Cardiac muscle cell (in vitro differentiated cells and primary cell): ENCODE measurements around the gene CSRNP3. TPM values are rescaled to one million over a fixed set of nuclear protein-coding genes. Genes with fewer than 3 reads are reported as not detected.
"Not testable (repeated sequence)": the region's sequence is repeated elsewhere in the genome, so short reads cannot be mapped to it uniquely, and the experiment has no call there.

Experiments used
- DNase-seq, 2 donors: peaks; one replicate each; pipeline versions ENCODE4 v3.0.0 to v3.0.0-alpha.2; 2010 to 2017; ENCODE audit warnings: low read depth in 1 of 2, low spot score in 1 of 2
- H3K27ac ChIP-seq: fragments of 200-600 bp; sonication (generic); 2 replicates; pipeline ENCODE4 v1.5.1; 2016
- H3K27me3 ChIP-seq: fragments of 200-600 bp; sonication (generic); 2 replicates; pipeline ENCODE4 v1.6.0; 2016; ENCODE audit warnings: control low read depth
- H3K36me3 ChIP-seq: fragments of 200-600 bp; sonication (generic); 2 replicates; pipeline ENCODE4 v1.5.1; 2016; ENCODE audit warnings: control low read depth
- H3K4me1 ChIP-seq: fragments of 200-600 bp; sonication (generic); 2 replicates; pipeline ENCODE4 v1.8.1; 2017; ENCODE audit warnings: low read depth, mild to moderate bottlenecking, mixed run types
- H3K4me3 ChIP-seq: fragments of 200-600 bp; sonication (generic); 2 replicates; pipeline ENCODE4 v1.5.1; 2016; ENCODE audit warnings: mild to moderate bottlenecking
- H3K9me3 ChIP-seq: fragments of 200-600 bp; sonication (generic); 2 replicates; pipeline ENCODE4 v1.5.1; 2017; ENCODE audit warnings: low read depth, mild to moderate bottlenecking, control low read depth
- polyA plus RNA-seq: library from polyadenylated mRNA; unstranded; fragments of >200 nt; fragmentation: Nextera tagmentation; extraction: Ambion mirVana; gene quantifications from 2 replicates; pipeline ENCODE4 v1.2.1, GENCODE V29; 2016
- total RNA-seq: library from RNA; depleted of rRNA; stranded (reverse); fragments of >200 nt; gene quantifications from 2 replicates; pipeline ENCODE4 v1.2.3, GENCODE V29; 2016
- TF ChIP-seq, protein P1 (sequence below): IDR thresholded peaks from 2 replicates; pipeline ENCODE4 v1.5.1; 2012; ENCODE audit warnings: low read depth, mild to moderate bottlenecking, low read length

Gene CSRNP3
- total and polyA plus RNA-seq, 2 experiments from 2014 or later = 11.5 to 13.8 TPM

DNA sequence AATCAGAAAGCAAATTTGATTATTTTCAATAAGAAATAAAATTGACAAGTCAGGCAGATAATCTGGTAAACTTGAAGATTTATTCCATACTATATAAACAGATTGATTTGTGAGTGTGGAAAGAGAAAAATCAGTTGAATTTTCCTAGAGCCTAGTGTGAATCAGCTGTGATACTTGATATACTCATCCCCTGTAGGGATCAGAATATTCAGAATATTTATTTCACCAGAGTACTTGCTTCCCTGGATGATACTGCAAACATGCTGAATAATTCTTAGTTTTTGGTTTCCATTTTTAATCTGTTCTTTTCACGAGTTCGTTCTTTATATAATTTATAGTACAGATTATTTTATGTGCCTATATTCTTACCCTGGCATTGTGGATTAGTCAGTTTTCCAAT, 181.7 kb downstream of the CSRNP3 start:
- no peak for DNase-seq
- no peak overlapping the region for H3K4me3 ChIP-seq
- H3K9me3 ChIP-seq = no peaks in the 10 kb centered on the region
- H3K27ac ChIP-seq = no peak overlapping the region
- TF ChIP-seq, protein P1, sequence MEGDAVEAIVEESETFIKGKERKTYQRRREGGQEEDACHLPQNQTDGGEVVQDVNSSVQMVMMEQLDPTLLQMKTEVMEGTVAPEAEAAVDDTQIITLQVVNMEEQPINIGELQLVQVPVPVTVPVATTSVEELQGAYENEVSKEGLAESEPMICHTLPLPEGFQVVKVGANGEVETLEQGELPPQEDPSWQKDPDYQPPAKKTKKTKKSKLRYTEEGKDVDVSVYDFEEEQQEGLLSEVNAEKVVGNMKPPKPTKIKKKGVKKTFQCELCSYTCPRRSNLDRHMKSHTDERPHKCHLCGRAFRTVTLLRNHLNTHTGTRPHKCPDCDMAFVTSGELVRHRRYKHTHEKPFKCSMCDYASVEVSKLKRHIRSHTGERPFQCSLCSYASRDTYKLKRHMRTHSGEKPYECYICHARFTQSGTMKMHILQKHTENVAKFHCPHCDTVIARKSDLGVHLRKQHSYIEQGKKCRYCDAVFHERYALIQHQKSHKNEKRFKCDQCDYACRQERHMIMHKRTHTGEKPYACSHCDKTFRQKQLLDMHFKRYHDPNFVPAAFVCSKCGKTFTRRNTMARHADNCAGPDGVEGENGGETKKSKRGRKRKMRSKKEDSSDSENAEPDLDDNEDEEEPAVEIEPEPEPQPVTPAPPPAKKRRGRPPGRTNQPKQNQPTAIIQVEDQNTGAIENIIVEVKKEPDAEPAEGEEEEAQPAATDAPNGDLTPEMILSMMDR = no peak
- H3K27me3 ChIP-seq = no peaks in the 10 kb centered on the region
- H3K4me1 ChIP-seq = peaks cover 3% of the 10 kb centered on the region
- H3K36me3 ChIP-seq = no peaks in the 10 kb centered on the region

DNA sequence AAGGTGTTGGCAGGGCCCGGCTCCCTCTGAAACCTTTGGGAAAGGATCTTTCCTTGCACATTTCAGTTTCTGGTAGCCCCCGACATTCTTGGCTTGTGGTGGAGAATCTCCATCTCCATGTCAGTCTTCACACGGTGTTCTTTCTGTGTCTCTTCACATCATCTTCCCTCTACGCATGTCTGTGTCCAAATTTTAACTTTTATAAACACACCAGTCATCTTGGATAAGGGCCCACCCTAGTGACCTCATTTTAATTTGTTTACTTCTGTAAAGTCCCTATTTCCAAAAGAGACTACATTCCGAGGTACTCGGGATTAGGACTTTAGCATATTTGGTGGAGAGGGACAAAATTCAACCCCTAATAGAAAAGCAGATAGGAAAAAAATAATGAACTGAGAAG, 186.2 kb downstream of the CSRNP3 start:
- Histone ChIP-seq H3K9me3 (no peaks in the 10 kb centered on the region), H3K27me3 (no peaks in the 10 kb centered on the region), H3K27ac (no peak overlapping the region), H3K36me3 (peaks cover 4% of the 10 kb centered on the region), H3K4me1 (no peaks in the 10 kb centered on the region), H3K4me3 (no peak overlapping the region)
- TF ChIP-seq, protein P1 = no peak
- no peak for DNase-seq

DNA sequence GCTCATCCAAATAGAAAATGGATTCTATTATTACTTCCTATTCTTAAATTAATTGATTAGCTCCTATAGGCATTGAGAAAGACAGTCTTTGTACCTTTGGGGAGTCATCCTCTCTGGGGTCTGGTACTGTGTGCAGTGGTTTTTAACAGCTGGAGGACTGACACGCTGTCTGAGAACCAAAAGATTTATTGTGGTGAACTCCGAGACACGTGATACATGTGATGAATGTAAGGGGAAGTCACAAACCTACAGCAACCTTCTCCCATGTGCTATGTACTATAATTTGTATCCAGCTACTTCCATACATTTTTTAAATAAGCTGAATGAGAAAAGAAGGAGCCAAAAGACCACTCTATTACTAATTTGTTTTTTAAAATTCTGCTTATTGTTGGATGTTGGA, 190.9 kb downstream of the CSRNP3 start:
- Histone ChIP-seq H3K27ac (no peak overlapping the region), H3K9me3 (no peaks in the 10 kb centered on the region), H3K27me3 (no peaks in the 10 kb centered on the region), H3K4me1 (no peaks in the 10 kb centered on the region), H3K36me3 (peaks cover 4% of the 10 kb centered on the region), H3K4me3 (no peak overlapping the region)
- TF ChIP-seq, protein P1 = no peak
- DNase-seq = no peak

DNA sequence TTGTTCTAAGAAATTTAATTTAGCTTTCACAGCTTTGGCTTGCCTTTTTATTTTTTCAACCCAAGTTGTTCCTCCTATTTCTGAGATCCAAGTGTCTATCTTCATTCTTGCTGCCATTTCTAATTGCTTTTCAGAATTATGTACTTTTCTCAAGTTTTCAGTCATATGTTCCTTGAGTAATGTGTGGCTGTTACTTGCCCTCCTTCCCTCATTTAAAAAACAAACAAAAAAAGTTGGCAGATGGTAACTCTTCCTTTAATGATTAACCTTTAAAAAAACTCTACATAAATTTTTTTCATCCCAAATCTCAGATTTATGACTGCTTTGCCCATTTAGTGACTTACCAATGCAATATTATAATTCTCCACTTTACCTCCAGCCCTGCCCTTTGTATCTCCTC, 193.2 kb downstream of the CSRNP3 start:
- TF ChIP-seq, protein P1 = no peak
- no peaks in the 10 kb centered on the region for H3K4me1 ChIP-seq
- no peak overlapping the region for H3K27ac ChIP-seq
- H3K9me3 ChIP-seq = no peaks in the 10 kb centered on the region
- no peaks in the 10 kb centered on the region for H3K27me3 ChIP-seq
- H3K36me3 ChIP-seq = peaks cover 4% of the 10 kb centered on the region
- no peak overlapping the region for H3K4me3 ChIP-seq
- DNase-seq = no peak

DNA sequence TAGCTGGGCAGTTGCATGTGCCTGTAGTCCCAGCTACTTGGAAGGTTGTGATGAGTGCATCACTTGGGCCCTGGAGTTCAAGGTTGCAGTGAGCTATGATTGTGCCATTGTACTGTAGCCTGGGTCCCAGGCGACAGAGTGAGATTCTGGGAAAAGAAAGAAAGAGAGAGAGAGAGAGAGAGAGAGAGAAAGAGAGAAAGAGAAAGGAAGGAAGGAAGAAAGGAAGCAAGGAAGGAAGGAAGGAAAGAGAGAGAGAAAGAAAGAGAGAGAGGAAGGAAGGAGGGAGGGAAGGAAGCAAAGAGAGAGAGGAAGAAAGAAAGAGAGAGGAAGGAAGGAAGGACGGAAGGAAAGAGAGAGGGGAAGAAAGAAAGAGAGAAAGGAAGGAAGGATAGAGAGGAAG, 196.1 kb downstream of the CSRNP3 start:
- no peaks in the 10 kb centered on the region for H3K27me3 ChIP-seq
- no peaks in the 10 kb centered on the region for H3K36me3 ChIP-seq
- no peak overlapping the region for H3K4me3 ChIP-seq
- TF ChIP-seq, protein P1 = no peak
- H3K9me3 ChIP-seq = no peaks in the 10 kb centered on the region
- DNase-seq = no peak
- no peaks in the 10 kb centered on the region for H3K4me1 ChIP-seq
- no peak overlapping the region for H3K27ac ChIP-seq

DNA sequence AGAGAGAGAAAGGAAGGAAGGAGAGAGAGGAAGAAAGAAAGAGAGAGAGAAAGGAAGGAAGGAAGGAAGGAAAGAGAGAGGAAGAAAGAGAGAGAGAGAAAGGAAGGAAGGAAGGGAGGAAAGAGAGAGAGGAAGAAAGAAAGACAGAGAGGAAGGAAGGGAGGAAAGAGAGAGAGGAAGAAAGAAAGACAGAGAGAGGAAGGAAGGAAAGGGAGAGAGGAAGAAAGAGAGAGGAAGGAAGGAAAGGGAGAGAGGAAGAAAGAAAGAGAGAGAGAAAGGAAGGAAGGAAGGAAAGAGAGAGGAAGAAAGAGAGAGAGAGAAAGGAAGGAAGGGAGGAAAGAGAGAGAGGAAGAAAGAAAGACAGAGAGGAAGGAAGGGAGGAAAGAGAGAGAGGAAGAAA, 196.6 kb downstream of the CSRNP3 start:
- H3K9me3 ChIP-seq, H3K4me1 ChIP-seq, DNase-seq, H3K36me3 ChIP-seq, H3K27ac ChIP-seq, H3K4me3 ChIP-seq, H3K27me3 ChIP-seq: not testable (repeated sequence)
